Left lung (tissue), 10 donors: ENCODE results near the gene ARHGAP10. TPM values are rescaled to one million over a fixed set of nuclear protein-coding genes. Genes with fewer than 3 reads are reported as not detected.

Experiments used
- ATAC-seq: fragments of 200-7000 bp; cut with Tn5 transposase; one replicate; pipeline ENCODE4 v1.9.1; 2020; ENCODE audit warnings: moderate library complexity
- DNase-seq, 4 donors: peaks; one replicate each; pipeline ENCODE4 v3.0.0-alpha.2; 2013 to 2020
- H3K27ac ChIP-seq, 2 donors: fragments of 200-600 bp; sonication (generic) in 1 of 2; one replicate each; pipeline versions ENCODE4 v1.5.0 to v1.8.0; 2020 to 2021
- H3K27me3 ChIP-seq, 2 donors: fragments of 200-600 bp; sonication (generic) in 1 of 2; one replicate each; pipeline versions ENCODE4 v1.5.0 to v1.8.0; 2020 to 2021
- H3K36me3 ChIP-seq, 2 donors: fragments of 200-600 bp; sonication (generic) in 1 of 2; one replicate each; pipeline versions ENCODE4 v1.5.0 to v1.8.0; 2020 to 2021
- H3K4me1 ChIP-seq, 2 donors: fragments of 200-600 bp; one replicate each; pipeline ENCODE4 v1.8.0; 2021
- H3K4me3 ChIP-seq, 2 donors: fragments of 200-600 bp; sonication (generic) in 1 of 2; one replicate each; pipeline versions ENCODE4 v1.5.0 to v1.8.0; 2020 to 2021; ENCODE audit warnings: mild to moderate bottlenecking in 1 of 2
- H3K9me3 ChIP-seq, 2 donors: fragments of 200-600 bp; sonication (generic) in 1 of 2; one replicate each; pipeline versions ENCODE4 v1.5.0 to v1.8.0; 2020 to 2021
- intact Hi-C, 2 donors: fragments of 100-400 bp; cut with DNase I; formaldehyde crosslinking; loops; one replicate each; pipeline versions ENCODE4 v1.11.2 to v1.14.2; 2022
- polyA plus RNA-seq, 6 donors: library from polyadenylated mRNA; unstranded; fragments of 120-200 nt; gene quantifications; one replicate each; pipeline ENCODE4 v1.2.1, GENCODE V29; 2013; ENCODE audit not compliant: insufficient read length in 6 of 6
- total RNA-seq, 2 donors: library from RNA; stranded (reverse); fragmentation: NEBNext Ultra II Directional; extraction: Animal tissue kit (Norgen Biotek cat#: 25700); gene quantifications; one replicate each; pipeline ENCODE4 v1.2.1, GENCODE V29; 2021
- TF ChIP-seq, protein P1 (sequence below), 2 donors: fragments of 200-600 bp; sonication (generic) in 1 of 2; IDR thresholded peaks; one replicate each; pipeline versions ENCODE4 v1.5.0 to v1.8.0; 2021; ENCODE audit warnings: antibody characterized with exemption in 2 of 2
- donor health status: DM: no; HTN: yes; CAD: no.
- donor health status: DM: no; HTN: no; CAD: no.

ARHGAP10 gene
- total and polyA plus RNA-seq, 8 donors = 11.6 to 25.4 (median 14.2) TPM

DNA sequence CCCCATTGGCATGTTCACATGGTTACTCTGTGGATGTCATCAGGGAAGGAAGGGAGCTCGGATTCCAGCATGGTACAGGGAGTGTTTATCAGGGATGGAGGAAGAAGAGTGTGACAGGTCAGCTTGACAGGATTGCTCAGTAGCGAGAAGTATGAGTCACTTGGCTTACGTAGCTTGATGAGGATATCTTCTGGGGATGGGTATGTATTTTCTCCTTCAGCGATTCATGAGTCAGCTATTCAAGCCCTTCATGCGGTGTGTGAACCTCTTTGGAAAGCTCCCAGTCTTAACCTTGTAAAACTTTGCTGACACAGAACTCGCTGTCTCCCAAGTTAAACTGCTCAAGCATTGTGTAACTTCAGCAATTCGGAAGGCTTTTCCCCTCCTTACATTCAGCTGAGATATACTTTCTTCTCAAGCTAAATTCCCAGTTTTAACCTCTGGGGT lies 275.4 kb downstream of the ARHGAP10 start:
- intact Hi-C loops = no loop called here
- ATAC-seq (peak; percentile 82), DNase-seq (no peak)
- H3K36me3 ChIP-seq = no peaks in the 10 kb centered on the region
- no peak overlapping the region for H3K4me3 ChIP-seq
- H3K27ac ChIP-seq = peak overlapping the region in 1 of 2 donors; percentile 82
- H3K9me3 ChIP-seq = no peaks in the 10 kb centered on the region
- TF ChIP-seq, protein P1, sequence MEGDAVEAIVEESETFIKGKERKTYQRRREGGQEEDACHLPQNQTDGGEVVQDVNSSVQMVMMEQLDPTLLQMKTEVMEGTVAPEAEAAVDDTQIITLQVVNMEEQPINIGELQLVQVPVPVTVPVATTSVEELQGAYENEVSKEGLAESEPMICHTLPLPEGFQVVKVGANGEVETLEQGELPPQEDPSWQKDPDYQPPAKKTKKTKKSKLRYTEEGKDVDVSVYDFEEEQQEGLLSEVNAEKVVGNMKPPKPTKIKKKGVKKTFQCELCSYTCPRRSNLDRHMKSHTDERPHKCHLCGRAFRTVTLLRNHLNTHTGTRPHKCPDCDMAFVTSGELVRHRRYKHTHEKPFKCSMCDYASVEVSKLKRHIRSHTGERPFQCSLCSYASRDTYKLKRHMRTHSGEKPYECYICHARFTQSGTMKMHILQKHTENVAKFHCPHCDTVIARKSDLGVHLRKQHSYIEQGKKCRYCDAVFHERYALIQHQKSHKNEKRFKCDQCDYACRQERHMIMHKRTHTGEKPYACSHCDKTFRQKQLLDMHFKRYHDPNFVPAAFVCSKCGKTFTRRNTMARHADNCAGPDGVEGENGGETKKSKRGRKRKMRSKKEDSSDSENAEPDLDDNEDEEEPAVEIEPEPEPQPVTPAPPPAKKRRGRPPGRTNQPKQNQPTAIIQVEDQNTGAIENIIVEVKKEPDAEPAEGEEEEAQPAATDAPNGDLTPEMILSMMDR (IDR thresholded peaks at IDR 0.05) = no peak
- no peaks in the 10 kb centered on the region for H3K27me3 ChIP-seq
- peaks cover 0 to 36% of the 10 kb centered on the region in 2 donors for H3K4me1 ChIP-seq

- Histone ChIP-seq H3K36me3 (no peaks in the 10 kb centered on the region), H3K4me3 (no peak overlapping the region), H3K4me1 (peaks cover 0 to 36% of the 10 kb centered on the region in 2 donors), H3K27me3 (no peaks in the 10 kb centered on the region), H3K9me3 (no peaks in the 10 kb centered on the region), H3K27ac (peak overlapping the region in 1 of 2 donors; percentile 82)
- DNase-seq (no peak), ATAC-seq (peak; percentile 71)
- intact Hi-C loops = no loop called here
- TF ChIP-seq, protein P1 (IDR thresholded peaks at IDR 0.05) = no peak
Measured at GRCh38 chr4:148007792-148008191, 275.9 kb downstream of the ARHGAP10 start.

- Histone ChIP-seq H3K27ac (no peak overlapping the region), H3K4me1 (peaks cover 0 to 5% of the 10 kb centered on the region in 2 donors), H3K9me3 (no peaks in the 10 kb centered on the region), H3K27me3 (no peaks in the 10 kb centered on the region), H3K4me3 (no peak overlapping the region), H3K36me3 (no peaks in the 10 kb centered on the region)
- ATAC-seq = peak; percentile 23
- no peak for DNase-seq
- TF ChIP-seq, protein P1 (IDR thresholded peaks at IDR 0.05) = no peak
- intact Hi-C loops = no loop called here
Measured at GRCh38 chr4:148015058-148015457, 283.2 kb downstream of the ARHGAP10 start.

DNA sequence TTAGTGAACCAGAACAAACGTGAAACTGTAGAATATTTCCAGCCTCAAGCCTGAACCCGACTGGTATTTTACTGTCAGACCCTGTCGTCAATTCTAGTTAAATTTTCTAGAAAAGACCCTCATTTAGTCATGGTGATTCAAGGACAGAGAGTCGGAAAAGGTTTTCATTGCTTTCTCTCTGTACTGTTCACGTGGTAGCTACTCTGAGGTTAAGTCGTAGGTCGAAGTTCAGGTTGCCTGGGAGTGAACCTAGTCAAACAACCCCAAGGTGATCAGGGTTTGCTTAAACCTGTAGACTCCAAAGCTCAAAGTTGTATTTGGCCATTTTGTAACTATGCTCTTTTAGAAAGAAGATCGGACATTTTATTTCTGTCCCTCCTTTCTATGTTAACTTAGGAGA lies 283.6 kb downstream of the ARHGAP10 start:
- Histone ChIP-seq H3K27me3 (no peaks in the 10 kb centered on the region), H3K4me3 (no peak overlapping the region), H3K36me3 (no peaks in the 10 kb centered on the region), H3K4me1 (peaks cover 0 to 5% of the 10 kb centered on the region in 2 donors), H3K27ac (no peak overlapping the region), H3K9me3 (no peaks in the 10 kb centered on the region)
- no peak for DNase-seq
- no peak for ATAC-seq
- TF ChIP-seq, protein P1 (IDR thresholded peaks at IDR 0.05) = no peak
- intact Hi-C loops = no loop called here

DNA sequence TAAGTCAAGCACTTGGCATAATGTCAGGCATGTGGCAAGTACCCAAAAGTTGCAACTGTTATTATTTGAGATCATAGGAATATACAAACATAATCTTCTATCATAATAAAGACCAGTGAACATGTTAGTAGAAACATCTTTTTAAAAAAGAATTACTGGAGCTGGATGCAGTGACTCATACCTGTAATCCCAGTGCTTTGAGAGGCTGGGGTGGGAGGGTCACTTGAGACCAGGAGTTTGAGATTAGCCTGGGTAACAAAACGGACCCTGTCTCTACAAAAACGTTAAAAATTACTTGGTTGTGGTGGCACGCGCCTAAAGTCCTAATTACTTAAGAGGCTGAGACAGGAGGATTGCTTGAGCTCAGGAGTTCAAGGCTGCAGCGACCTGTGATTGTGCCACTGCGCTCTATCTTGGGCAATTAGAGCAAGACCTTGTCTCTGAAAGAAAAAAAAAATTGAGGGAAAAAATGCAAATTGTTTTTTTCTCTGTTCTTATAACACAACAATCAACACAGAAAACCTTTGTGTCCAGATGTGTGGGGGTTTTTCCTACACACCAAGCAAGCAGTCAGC lies 284.3 kb downstream of the ARHGAP10 start:
- intact Hi-C loops = no loop called here
- H3K27ac ChIP-seq = no peak overlapping the region
- H3K4me3 ChIP-seq = no peak overlapping the region
- no peaks in the 10 kb centered on the region for H3K27me3 ChIP-seq
- H3K36me3 ChIP-seq = no peaks in the 10 kb centered on the region
- DNase-seq (no peak), ATAC-seq (no peak)
- no peaks in the 10 kb centered on the region for H3K9me3 ChIP-seq
- H3K4me1 ChIP-seq = peaks cover 0 to 5% of the 10 kb centered on the region in 2 donors
- TF ChIP-seq, protein P1 (IDR thresholded peaks at IDR 0.05) = no peak
